ENCODE results near the gene SELENON. TPM values are rescaled to one million over a fixed set of nuclear protein-coding genes. Genes with fewer than 3 reads are reported as not detected.

SELENON gene
- total and polyA plus RNA-seq, 2 of the 13 experiments (the other 11 are each of a cell fraction or from before 2014, with no cell fraction given), result 3.8 to 8.0 TPM

DNA sequence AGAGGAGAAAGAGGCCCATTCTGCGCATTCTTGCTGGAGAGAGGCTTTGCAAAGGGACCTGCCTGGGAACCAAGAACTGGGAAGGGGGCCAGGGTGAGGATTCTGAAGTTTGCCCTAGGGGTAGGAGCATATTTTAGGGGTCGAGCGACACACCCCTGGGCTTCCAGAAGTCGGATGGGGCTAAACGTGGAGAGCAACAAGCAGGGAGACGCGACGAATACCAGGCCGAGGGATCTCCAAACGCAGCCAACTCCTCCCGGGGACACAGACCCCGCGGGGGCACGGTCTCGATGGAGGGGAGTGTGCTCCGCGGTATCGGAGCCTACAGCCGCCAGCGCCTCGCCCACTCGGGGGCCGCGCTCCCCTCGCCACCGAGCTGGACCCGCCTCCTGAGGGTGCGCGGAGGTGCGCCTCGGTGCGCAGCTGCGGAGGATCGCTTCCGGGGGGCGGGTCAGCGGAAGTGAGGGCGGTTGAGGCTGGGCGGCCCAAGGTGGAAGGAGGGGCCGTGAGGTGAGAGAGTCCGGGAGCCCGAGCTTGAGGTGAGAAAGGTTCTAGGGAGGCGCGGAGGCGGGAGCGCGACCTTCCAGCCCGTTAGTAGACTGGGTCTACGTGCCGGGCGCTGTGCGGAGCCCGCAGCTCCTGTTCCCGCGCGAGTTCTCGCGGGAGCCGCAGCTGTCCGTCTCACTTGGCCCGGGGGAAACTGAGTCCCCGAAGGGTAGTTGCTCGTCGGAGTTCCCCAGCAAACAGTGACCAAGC, 19.7 kb downstream of the SELENON start, which contains the start of gene MTFR1L (continued):
- TF ChIP-seq SALL2 (CRISPR knock-in tag; IDR thresholded peaks at IDR 0.05) (peak; percentile 64), GTF3A (CRISPR knock-in tag; conservative IDR thresholded peaks at IDR 0.05) (0 out of 2 replicates have a peak, but pooled peaks have one; percentile 42), PHF8 (CRISPR knock-in tag; IDR thresholded peaks at IDR 0.05) (peak; percentile 77), ZFYVE20 (CRISPR knock-in tag; IDR thresholded peaks at IDR 0.05; ENCODE audit: borderline replicate concordance, low read depth) (no peak), ZSCAN9 (CRISPR knock-in tag; IDR thresholded peaks at IDR 0.05; ENCODE audit: borderline replicate concordance) (peak; percentile 37; the same call in 1 of the 2 replicates), RAD21 (CRISPR knock-in tag; IDR thresholded peaks at IDR 0.05) (peak; percentile 27; the same call in 1 of the 2 replicates), SETDB1 (CRISPR knock-in tag; IDR thresholded peaks at IDR 0.05; ENCODE audit: borderline replicate concordance) (no peak), ZNF546 (CRISPR knock-in tag; conservative IDR thresholded peaks at IDR 0.05) (no peak), BRD4 (CRISPR knock-in tag; IDR thresholded peaks at IDR 0.05) (peak; percentile 8; the same call in 1 of the 2 replicates), TOE1 (CRISPR knock-in tag; IDR thresholded peaks at IDR 0.05) (no peak), MEF2D (CRISPR knock-in tag; IDR thresholded peaks at IDR 0.05) (peak; percentile 80; the same call in 1 of the 2 replicates), ZNF790 (CRISPR knock-in tag; IDR thresholded peaks at IDR 0.05; ENCODE audit: borderline replicate concordance) (peak; percentile 93), GATAD2A (CRISPR knock-in tag; IDR thresholded peaks at IDR 0.05) (peak; percentile 52), ARNTL (CRISPR knock-in tag; IDR thresholded peaks at IDR 0.05) (no peak; the same call in 1 of the 2 replicates), ZNF432 (CRISPR knock-in tag; IDR thresholded peaks at IDR 0.05; ENCODE audit: borderline replicate concordance) (no peak), ZFP41 (CRISPR knock-in tag; IDR thresholded peaks at IDR 0.05; ENCODE audit: borderline replicate concordance) (no peak), MED1 (CRISPR knock-in tag; IDR thresholded peaks at IDR 0.05) (peak; percentile 59), PPARG (CRISPR knock-in tag; conservative IDR thresholded peaks at IDR 0.05) (0 out of 2 replicates have a peak, but pooled peaks have one; percentile 17), NR1H2 (CRISPR knock-in tag; IDR thresholded peaks at IDR 0.05; ENCODE audit: borderline replicate concordance, low read depth) (peak; percentile 6; the same call in 1 of the 2 replicates)
- TF ChIP-seq, protein P1, sequence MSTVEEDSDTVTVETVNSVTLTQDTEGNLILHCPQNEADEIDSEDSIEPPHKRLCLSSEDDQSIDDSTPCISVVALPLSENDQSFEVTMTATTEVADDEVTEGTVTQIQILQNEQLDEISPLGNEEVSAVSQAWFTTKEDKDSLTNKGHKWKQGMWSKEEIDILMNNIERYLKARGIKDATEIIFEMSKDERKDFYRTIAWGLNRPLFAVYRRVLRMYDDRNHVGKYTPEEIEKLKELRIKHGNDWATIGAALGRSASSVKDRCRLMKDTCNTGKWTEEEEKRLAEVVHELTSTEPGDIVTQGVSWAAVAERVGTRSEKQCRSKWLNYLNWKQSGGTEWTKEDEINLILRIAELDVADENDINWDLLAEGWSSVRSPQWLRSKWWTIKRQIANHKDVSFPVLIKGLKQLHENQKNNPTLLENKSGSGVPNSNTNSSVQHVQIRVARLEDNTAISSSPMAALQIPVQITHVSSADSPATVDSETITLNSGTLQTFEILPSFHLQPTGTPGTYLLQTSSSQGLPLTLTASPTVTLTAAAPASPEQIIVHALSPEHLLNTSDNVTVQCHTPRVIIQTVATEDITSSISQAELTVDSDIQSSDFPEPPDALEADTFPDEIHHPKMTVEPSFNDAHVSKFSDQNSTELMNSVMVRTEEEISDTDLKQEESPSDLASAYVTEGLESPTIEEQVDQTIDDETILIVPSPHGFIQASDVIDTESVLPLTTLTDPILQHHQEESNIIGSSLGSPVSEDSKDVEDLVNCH (CRISPR knock-in tag; IDR thresholded peaks at IDR 0.05), result peak; percentile 22; the same call in 1 of the 2 replicates
- TF ChIP-seq, protein P2, sequence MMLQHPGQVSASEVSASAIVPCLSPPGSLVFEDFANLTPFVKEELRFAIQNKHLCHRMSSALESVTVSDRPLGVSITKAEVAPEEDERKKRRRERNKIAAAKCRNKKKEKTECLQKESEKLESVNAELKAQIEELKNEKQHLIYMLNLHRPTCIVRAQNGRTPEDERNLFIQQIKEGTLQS (CRISPR knock-in tag; IDR thresholded peaks at IDR 0.05), result no peak
- TF ChIP-seq, protein P3, sequence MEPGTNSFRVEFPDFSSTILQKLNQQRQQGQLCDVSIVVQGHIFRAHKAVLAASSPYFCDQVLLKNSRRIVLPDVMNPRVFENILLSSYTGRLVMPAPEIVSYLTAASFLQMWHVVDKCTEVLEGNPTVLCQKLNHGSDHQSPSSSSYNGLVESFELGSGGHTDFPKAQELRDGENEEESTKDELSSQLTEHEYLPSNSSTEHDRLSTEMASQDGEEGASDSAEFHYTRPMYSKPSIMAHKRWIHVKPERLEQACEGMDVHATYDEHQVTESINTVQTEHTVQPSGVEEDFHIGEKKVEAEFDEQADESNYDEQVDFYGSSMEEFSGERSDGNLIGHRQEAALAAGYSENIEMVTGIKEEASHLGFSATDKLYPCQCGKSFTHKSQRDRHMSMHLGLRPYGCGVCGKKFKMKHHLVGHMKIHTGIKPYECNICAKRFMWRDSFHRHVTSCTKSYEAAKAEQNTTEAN (CRISPR knock-in tag; conservative IDR thresholded peaks at IDR 0.05), result peak; percentile 41; the same call in 1 of the 2 replicates
- TF ChIP-seq, protein P4, sequence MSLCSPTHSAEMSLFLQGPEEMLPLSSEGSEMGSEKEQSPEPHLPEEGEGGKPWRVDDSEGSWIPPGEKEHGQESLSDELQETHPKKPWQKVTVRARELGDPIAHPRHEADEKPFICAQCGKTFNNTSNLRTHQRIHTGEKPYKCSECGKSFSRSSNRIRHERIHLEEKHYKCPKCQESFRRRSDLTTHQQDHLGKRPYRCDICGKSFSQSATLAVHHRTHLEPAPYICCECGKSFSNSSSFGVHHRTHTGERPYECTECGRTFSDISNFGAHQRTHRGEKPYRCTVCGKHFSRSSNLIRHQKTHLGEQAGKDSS (CRISPR knock-in tag; IDR thresholded peaks at IDR 0.05; ENCODE audit: borderline replicate concordance, low read depth), result peak; percentile 67; the same call in 1 of the 2 replicates
- TF ChIP-seq, protein P5, sequence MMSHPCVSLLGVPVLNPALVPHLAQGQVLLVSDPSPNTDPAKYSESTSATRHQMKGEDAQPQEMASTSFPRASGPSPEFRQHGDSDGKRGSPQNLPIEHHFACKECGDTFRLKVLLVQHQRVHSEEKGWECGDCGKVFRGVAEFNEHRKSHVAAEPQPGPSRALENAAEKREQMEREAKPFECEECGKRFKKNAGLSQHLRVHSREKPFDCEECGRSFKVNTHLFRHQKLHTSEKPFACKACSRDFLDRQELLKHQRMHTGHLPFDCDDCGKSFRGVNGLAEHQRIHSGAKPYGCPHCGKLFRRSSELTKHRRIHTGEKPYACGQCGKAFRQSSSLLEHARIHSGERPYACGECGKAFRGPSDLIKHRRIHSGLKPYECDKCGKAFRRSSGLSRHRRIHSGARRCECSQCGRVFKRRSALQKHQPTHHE (CRISPR knock-in tag; IDR thresholded peaks at IDR 0.05; ENCODE audit: borderline replicate concordance), result no peak
